Stimulated activated CD4-positive, alpha-beta T cell treated with anti-CD3 and anti-CD28 coated beads, Interleukin-15, amount 100 ng/mL, for 48 hours (primary cell): Measurements from ENCODE around the gene CREG2.
"Not testable (repeated sequence)": the region's sequence is repeated elsewhere in the genome, so short reads cannot be mapped to it uniquely, and the experiment has no call there.

Source experiments
- DNase-seq, 2 donors: peaks; one replicate each; pipeline ENCODE4 v3.0.0-alpha.2; 2020; ENCODE audit warnings: low read depth in 2 of 2

The CREG2 gene

DNA sequence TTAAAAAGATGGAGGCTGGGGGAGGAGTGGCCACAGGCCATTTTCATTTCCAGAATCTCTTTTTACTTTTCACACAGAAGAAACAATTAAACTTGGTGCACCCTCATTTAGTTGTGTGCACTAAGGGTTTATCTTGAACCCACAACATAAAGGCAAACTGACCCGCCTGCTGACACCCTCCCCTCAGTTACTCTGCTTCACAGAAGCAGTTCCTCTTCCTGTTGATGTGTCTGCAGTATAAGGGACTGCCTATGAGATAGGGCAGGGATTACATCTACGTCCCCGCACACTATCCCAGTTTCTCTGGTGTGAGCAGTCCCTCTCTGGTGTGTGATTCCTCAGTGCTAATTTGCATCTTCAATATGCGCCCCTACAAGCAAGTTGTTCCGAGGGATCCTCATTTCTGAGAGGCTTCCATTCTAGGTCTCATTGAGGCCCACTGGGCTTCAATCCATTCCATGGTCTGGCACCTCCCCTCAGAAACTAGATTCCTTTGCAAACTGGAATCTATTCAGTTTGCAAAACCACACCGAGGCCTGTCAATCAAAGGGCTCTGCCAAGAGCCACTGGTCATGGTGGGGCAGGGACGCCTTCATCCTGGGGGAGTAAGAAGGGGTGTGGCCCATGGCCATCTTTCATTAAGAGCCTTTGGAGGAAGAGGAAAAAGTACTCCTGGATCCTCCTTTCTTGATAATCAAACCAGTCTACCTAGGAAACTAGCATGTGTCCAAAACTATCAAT is 12.3 kb downstream of the CREG2 start:
- no peak for DNase-seq

DNA sequence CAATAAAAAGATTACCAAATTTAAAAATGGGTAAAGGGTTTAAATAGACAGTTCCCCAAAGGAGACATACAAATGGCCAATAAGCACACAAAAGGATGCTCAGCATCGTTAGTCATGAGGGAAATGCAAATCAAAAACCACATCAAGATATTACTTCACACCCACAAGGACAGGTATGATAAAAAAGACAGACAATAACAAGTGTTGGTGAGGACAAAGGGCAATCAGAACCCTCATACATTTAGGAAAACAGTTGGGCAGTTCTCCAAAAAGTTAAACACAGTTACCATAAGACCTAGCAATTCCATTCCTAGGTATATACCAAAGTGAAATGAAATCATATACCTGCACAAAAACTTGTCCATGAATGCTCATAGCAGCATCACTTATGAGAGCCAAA is 14.5 kb downstream of the CREG2 start:
- DNase-seq = no peak

DNA sequence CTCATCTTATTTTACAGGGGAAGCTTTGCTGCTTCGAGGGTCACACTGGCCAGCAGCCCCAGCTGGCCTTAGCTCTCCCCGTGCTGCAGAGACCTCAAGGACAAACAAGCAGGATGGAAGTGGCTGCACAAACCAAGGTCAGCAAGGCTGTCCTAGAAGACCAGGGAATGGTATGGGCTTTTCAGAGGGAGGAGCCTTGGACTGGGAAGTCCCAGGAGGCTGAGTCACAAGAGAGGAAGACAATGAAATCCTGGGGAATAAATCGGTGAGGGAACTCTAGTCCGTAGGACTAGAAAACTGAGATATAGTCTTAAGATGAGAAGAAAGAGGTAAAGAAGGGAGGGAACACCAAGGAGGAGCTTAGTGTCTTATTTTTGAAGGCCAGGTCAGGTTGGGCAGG is 15.7 kb downstream of the CREG2 start:
- DNase-seq = no peak

- DNase-seq = no peak
These were observed 18.2 kb downstream of the CREG2 start for GRCh38 chr2:101369100-101369499.

- no peak for DNase-seq
These were observed 18.9 kb downstream of the CREG2 start for GRCh38 chr2:101368376-101368775.

GRCh38 chr2:101367508-101367907 is 19.8 kb downstream of the CREG2 start:
- DNase-seq = no peak

GRCh38 chr2:101364878-101365277 is 22.4 kb downstream of the CREG2 start:
- no peak for DNase-seq

GRCh38 chr2:101362777-101363176 is 24.5 kb downstream of the CREG2 start:
- DNase-seq = no peak

GRCh38 chr2:101362316-101362715 is 25.0 kb downstream of the CREG2 start:
- no peak for DNase-seq

DNA sequence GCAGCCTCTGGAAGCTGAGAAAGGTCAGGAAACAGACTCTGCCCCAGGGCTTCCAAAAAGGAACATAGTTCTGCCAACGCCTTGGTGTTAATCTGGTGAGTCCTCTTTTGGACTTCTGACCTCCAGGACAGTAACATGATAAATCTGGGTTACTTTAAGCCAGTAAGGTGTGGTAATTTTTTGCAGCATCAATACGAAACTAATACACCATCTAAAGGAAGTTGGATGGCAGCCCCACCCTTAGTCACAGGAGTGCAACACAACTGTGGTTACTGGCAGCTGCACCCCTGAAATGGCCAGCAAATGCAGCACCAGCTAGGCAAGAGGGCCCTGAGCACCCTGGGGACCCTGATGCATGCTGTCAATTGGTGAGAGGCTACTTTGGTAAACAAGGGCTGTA is 25.8 kb downstream of the CREG2 start:
- DNase-seq = no peak

DNA sequence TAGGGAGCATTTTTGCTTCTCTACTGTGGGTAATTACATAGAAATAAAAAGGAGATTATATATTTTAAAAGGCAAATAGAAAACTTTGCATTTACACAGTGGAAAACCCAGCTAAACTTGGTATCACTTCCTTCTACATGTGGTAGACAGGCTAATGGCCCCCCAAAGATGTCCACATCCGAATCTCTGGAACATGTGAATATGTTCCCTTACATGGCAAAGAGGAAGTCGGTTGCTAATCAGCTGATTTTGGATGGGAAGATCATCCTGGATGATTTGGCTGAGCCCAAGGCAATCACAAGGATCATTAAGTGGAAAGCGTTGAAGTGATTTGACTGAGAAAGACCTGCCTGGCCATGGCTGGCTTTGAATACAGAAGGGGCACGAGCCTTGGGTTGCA is 26.2 kb downstream of the CREG2 start:
- no peak for DNase-seq

GRCh38 chr2:101360232-101360631 is 27.1 kb downstream of the CREG2 start:
- DNase-seq = no peak

DNA sequence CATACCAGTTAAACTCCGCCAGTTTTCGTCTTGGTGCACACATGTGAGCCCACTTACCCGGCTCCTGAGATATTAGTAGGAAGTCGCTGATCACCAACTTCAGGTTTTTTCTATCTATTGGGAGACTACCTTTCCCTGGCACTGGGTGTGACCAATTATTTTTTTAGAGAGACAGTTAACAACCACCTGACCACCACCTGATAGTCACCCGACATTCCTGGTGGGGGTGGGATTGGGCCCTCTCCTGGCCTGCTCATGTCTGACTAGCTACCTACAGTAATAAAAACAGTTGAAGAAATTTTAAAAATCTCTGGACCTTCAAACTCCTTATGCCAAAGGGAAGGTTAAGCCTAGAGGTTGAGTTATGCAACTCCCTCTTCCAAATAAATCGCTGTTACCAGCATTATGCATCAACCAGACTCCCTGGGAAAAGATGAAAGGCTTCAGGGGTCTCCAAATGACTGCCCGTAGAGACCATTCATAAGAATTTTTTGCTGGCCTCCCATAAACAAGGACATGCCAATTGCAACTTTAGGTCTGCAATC is 27.8 kb downstream of the CREG2 start:
- DNase-seq = no peak

DNA sequence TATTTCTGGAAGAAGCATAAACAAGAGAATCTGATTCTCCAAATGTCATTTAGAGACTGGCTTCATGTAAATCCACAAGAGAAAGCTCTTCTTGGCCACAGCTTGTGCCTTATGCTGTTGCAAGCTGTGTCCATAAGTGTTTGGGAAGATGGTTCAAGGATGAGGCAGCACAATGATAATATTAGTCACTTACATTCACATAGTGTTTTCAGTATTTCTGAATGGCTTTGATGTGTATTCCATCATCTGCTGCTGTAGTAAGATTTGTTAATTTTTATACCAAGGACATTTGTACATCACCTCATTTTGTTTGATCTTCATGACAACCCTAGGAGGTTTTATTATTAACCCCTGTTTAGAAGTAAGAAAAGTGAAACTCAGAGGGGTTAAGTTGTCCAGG is 29.9 kb downstream of the CREG2 start:
- no peak for DNase-seq

DNA sequence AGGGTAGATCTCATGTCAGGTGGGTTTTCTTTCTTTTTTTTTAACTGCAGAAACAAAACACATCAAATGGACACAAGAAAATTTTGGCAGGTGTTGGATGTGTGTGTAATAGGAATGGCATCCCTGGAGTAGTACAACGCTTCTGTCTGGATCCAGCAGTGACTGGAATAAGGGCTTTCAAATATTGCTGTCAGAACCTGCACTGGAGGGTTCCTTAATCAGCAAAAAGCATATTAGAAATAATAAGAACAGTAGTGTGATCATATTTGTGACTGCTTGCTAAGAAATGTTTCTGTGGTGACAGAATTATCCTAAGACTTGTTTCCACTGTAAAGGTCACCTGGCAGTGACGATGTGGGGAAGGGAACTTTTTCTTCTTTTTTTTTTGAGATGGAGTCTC is 30.8 kb downstream of the CREG2 start:
- DNase-seq = no peak

DNA sequence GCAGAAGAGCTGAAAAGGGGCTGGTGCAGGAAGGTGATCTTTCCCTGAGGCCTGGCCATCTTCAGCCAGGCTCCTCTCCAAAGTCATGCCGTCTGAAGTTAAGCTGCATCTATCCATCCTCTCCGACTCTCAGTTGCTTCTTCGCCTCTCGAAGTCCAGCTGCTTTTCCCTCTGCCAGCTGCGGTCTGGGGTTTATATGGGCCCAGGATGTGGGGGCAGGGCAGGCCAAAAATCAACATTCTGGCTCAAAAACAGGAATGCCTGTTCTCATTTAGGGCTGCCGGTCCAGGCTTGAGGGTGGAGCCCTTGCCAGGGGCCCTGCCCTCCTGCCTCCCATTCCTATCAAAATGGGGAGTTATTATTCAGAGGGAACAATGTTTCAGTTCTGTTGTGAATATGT is 31.2 kb downstream of the CREG2 start:
- DNase-seq = no peak

DNA sequence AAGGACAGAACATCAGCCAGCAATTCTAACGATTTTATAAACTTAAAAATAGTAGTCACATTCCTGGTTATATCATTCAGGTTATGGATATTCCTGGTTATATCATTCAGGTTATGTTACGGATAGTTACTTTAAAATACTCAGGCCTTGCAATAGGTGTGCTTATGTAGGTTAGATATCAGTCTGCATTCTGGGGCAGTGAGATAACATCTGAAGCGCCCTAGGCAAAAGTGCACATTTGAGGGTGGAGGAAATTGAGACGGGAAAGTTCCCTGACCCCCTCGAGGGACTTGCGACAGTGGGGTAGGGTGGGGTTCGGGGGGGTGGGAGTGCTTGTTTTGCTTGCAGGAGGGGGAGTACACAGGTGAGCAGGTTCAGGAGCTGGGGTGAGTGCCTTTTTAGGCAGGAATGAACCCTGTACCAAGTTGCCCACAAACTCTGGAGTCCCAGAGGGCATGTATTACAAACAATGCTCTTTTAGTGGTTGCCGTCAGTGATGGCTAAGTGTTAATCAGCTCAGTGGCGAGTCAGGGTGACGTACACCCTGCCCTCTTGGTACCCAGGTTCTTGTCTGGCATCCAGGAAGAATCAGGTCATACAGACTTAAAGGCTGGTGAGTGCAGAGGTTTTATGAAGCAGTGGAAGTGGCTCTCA is 31.8 kb downstream of the CREG2 start:
- no peak for DNase-seq

DNA sequence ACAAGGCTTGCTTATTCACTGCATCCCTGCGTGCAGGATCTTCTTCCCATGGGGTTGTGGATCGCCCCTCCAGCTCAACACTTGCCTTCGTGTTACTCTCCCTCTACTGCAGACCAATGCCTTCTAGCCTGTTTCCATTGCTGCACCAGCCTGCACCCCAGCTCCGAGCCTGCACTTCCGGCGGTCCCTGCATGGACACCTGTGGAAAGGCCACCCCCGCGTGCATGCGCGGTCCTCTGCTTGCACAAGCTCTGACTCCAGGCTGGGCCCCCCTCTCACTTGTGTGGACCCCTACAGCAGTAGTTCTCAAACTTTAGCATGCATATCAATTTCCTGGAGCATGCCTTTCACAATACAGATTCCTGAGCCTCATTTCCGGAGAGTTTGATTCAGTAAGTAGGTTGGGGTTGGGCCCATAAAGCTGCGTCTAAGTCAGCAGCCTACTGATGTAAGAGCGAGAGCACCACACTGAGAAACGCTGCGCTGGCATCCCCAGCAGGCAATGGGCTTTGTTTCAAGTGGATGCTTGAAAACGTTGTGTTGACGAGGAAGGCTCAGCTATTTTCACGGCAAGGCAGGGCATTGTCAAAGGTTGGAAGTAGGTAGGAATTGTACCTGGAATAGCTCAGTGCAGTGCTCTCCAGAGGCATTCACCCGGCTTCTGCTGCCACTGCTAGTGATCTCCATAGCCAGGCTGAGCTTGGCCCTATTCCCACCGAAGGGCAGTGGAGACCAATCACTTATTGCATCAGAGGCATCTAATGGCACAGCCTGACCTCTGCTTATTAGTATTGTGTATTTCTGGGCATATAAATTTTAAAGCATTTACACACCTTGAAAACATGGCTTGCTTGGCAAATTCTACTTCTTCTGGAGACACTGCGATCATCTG is 32.6 kb downstream of the CREG2 start:
- no peak for DNase-seq

DNA sequence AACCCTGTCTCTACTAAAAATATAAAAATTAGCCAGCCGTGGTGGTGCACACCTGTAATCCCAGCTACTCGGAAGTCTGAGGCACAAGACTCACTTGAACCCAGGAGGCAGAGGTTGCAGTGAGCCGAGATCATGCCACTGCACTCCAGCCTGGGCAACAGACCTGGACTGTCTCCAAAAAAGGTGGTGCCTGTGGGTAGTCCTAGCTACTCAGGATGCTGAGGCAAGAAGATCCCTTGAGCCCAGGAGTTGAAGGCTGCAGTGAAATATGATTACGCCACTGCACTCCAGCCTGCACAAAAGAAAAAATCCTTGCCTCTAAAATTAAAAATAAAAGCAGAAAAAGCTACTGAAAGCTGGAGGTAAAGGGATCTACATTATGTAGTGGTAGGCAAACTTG is 34.7 kb downstream of the CREG2 start:
- not testable (repeated sequence) for DNase-seq

DNA sequence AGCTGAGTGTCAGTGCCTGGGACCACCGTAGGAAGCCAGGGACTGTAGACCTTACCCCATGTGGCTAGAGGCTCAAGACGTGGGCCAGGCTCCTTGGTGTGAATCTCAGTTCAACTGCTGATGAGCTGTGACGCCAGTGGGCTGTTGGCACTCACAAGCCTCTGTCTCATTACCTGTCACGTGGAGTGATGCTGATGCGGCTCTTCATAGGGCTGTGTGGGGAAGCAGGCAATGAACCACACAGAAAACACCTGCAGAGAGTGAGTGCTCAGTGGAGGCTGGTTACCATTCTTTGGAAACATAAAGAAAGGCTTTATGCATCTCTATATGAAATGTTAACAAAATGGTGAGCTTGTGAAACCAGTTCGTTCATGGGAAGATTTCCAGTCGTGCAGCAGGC is 36.1 kb downstream of the CREG2 start:
- no peak for DNase-seq

- no peak for DNase-seq
These were observed 37.2 kb downstream of the CREG2 start for GRCh38 chr2:101349893-101350662.

DNA sequence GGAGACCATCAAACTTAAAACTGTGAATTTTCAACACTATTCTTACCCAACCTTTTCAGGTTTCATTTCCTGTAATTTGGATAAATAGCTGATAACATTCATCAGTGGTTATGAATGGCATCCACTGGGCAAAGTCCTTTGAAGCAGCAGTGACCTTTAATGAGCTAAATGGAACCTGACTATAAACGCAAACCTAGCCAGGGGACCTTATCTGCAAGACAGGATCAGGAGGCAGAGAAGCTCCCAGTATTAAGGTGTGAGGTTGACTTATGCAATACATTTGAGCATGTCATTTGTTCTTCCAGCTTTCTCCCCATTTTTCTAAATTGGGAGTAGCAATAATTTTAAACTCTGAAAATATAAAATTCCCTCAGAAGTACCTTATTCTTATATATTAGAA is 38.4 kb downstream of the CREG2 start:
- no peak for DNase-seq
